Thoracic aorta (tissue), 2 donors: ENCODE measurements around the gene PVALEF. TPM values are rescaled to one million over a fixed set of nuclear protein-coding genes. Genes with fewer than 3 reads are reported as not detected.

Source experiments
- ATAC-seq: fragments of 150-250 bp; one replicate; pipeline ENCODE4 v1.8.0; 2017; ENCODE audit warnings: low read depth; ENCODE audit not compliant: insufficient number of reproducible peaks, low FRiP score
- DNase-seq: peaks from one replicate; pipeline ENCODE4 v3.0.0-alpha.2; 2020; ENCODE audit warnings: low spot score
- H3K27ac ChIP-seq, 2 donors: fragments of 200-600 bp; sonication (generic); 1 replicate in 1 of 2; 2 replicates in 1 of 2; pipeline ENCODE4 v1.5.1; 2016; ENCODE audit warnings: mild to moderate bottlenecking in 2 of 2, moderate library complexity in 2 of 2
- H3K27me3 ChIP-seq: fragments of 200-600 bp; sonication (generic); replicated peaks from 2 replicates; pipeline ENCODE4 v1.6.0; 2016; ENCODE audit warnings: mild to moderate bottlenecking; ENCODE audit not compliant: insufficient read depth
- H3K36me3 ChIP-seq: fragments of 200-600 bp; sonication (generic); one replicate; pipeline ENCODE4 v1.5.1; 2016
- H3K4me1 ChIP-seq, 2 donors: fragments of 200-600 bp; sonication (generic); 1 replicate in 1 of 2; 2 replicates in 1 of 2; pipeline versions ENCODE4 v1.5.1 to v1.6.0; 2016; ENCODE audit warnings: low read depth in 2 of 2, mild to moderate bottlenecking in 1 of 2; ENCODE audit not compliant: control insufficient read depth in 1 of 2
- H3K4me3 ChIP-seq: fragments of 200-600 bp; sonication (generic); 2 replicates; pipeline ENCODE4 v1.5.1; 2016; ENCODE audit warnings: mild to moderate bottlenecking
- H3K9me3 ChIP-seq: fragments of 200-600 bp; sonication (generic); 2 replicates; pipeline ENCODE4 v1.5.1; 2016
- total RNA-seq, 2 donors: library from RNA; depleted of rRNA; stranded (reverse); fragments of >200 nt; gene quantifications; one replicate each; pipeline versions ENCODE4 v1.1.0 to v1.2.3, GENCODE V29; 2016
- TF ChIP-seq, protein P1 (sequence below): fragments of 200-600 bp; sonication (generic); IDR thresholded peaks from one replicate; pipeline ENCODE4 v1.5.1; 2019; ENCODE audit warnings: antibody characterized with exemption

PVALEF gene
- total RNA-seq, 2 donors from 2014 or later: not detected

DNA sequence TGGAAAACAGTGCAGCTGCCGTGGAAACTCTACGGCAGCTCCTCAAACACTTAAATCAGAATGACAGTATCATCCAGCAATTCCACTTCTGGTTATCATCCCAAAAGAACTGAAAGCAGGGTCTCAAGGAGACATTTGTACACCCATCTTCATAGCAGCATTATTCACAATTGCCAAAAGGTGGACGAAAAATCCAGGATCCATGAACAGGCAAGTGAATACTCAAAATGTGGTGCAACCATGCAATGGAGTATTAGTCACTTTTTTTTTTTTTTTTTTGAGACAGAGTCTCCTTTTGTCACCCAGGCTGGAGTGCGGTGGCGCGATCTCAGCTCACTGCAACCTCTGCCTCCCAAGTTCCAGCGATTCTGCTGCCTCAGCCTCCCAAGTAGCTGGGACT is 11.4 kb downstream of the PVALEF start:
- TF ChIP-seq, protein P1, sequence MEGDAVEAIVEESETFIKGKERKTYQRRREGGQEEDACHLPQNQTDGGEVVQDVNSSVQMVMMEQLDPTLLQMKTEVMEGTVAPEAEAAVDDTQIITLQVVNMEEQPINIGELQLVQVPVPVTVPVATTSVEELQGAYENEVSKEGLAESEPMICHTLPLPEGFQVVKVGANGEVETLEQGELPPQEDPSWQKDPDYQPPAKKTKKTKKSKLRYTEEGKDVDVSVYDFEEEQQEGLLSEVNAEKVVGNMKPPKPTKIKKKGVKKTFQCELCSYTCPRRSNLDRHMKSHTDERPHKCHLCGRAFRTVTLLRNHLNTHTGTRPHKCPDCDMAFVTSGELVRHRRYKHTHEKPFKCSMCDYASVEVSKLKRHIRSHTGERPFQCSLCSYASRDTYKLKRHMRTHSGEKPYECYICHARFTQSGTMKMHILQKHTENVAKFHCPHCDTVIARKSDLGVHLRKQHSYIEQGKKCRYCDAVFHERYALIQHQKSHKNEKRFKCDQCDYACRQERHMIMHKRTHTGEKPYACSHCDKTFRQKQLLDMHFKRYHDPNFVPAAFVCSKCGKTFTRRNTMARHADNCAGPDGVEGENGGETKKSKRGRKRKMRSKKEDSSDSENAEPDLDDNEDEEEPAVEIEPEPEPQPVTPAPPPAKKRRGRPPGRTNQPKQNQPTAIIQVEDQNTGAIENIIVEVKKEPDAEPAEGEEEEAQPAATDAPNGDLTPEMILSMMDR: no peak
- Histone ChIP-seq H3K27me3 (no peaks in the 10 kb centered on the region), H3K9me3 (no peaks in the 10 kb centered on the region), H3K4me1 (no peaks in the 10 kb centered on the region), H3K27ac (no peak overlapping the region), H3K36me3 (no peaks in the 10 kb centered on the region), H3K4me3 (no peak overlapping the region)
- ATAC-seq (no peak), DNase-seq (no peak)

- Histone ChIP-seq H3K4me3 (no peak overlapping the region), H3K4me1 (no peaks in the 10 kb centered on the region), H3K9me3 (no peaks in the 10 kb centered on the region), H3K27me3 (no peaks in the 10 kb centered on the region), H3K36me3 (no peaks in the 10 kb centered on the region), H3K27ac (no peak overlapping the region)
- TF ChIP-seq, protein P1: no peak
- DNase-seq (no peak), ATAC-seq (no peak)
Observed at GRCh38 chr17:81178136-81179091, 13.1 kb downstream of the PVALEF start.

DNA sequence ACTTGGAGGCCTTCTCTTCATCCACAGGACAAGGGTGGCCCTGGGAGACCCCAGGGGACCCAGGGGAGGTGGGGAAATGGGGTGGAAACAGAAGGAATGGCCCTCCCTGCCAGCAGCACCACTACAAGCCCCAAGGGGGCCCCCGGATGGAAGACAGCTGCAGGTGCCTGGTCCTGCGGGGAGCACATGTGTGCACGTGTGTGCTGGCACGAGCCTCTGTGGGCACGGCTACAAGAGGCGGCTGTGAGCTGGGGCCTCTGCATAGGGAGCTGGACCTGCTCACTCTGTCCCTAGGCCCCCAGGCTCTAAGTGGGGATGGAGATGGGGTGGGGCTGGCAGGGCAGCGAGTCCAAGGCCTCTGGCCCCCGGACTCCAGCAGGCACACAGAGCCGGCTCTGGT is 13.9 kb downstream of the PVALEF start:
- Histone ChIP-seq H3K27ac (no peak overlapping the region), H3K36me3 (no peaks in the 10 kb centered on the region), H3K9me3 (no peaks in the 10 kb centered on the region), H3K4me3 (no peak overlapping the region), H3K4me1 (no peaks in the 10 kb centered on the region), H3K27me3 (no peaks in the 10 kb centered on the region)
- ATAC-seq (no peak), DNase-seq (no peak)
- TF ChIP-seq, protein P1: no peak

DNA sequence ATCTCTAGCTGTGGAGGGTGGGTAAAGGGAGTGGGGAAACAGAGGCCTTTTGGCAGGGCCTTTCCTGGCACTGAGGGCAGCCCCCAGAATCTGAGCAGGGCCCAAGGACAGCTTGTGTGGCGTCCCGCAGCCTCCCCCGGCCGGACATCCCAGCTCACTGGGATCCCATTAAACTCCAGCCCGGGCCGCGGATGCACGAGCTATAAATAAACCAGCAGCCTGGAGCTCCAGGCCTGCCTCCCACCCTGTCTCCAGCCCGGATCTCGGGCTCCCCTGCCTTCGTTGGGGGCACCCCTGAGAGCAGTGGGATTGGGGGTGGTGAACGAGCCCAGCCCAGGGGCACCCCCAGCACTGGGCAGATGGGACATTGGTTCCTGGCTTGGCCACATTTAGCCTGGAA is 14.6 kb downstream of the PVALEF start:
- no peaks in the 10 kb centered on the region for H3K36me3 ChIP-seq
- no peak for DNase-seq
- TF ChIP-seq, protein P1: no peak
- H3K4me3 ChIP-seq: no peak overlapping the region
- H3K4me1 ChIP-seq: no peaks in the 10 kb centered on the region
- ATAC-seq: no peak
- H3K9me3 ChIP-seq: no peaks in the 10 kb centered on the region
- H3K27ac ChIP-seq: no peak overlapping the region
- no peaks in the 10 kb centered on the region for H3K27me3 ChIP-seq

DNA sequence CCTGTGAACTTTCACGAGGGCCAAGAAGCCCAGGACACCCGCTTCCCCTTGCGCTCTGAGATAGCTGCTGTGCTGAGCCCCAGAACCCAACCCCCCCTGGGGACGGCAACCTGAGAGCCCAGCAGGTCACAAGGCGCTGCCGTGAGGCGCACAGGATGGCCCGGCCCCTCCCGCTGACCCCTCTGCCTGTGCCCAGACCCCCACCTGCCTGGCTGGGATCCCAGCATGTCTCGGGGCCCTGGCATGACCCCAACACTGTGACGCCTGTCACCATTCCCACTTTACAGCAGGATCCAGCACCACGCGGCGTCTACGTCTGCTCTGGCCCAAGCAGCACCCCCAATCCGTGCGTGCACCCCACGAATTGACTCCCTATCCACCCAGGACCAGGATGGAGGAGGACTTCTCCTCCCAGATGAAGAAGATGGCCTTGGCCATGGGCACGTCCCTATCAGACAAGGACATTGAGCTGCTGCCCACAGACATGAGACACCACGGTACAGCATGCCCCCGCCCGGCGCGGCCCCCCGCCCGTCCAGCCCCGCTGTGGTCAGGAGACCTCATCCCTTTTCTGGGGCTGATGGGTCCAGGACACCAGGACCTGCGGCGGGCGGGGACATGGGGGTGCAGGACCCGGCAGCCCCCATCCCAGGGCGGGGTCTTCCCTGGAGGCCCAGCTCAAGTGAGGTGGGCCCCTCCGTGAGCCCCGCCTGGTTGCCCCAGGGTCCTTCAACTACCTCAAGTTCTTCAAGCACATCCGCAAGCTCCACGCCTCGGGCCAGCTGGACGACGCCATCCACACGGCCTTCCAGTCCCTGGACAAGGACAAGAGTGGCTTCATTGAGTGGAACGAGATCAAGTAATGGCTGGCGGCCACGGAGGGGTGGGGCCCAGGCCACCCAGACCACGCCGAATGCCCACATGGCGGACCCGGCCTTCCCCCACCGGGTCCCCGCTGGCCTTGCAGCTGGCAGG is 15.8 kb downstream of the PVALEF start:
- Histone ChIP-seq H3K4me3 (no peak overlapping the region), H3K36me3 (no peaks in the 10 kb centered on the region), H3K27me3 (no peaks in the 10 kb centered on the region), H3K27ac (no peak overlapping the region), H3K9me3 (no peaks in the 10 kb centered on the region), H3K4me1 (no peaks in the 10 kb centered on the region)
- TF ChIP-seq, protein P1: no peak
- ATAC-seq (no peak), DNase-seq (no peak)
